Measurements from ENCODE around the gene NFKBIB. TPM values are rescaled to one million over a fixed set of nuclear protein-coding genes. Genes with fewer than 3 reads are reported as not detected.

Gene NFKBIB
- total RNA-seq, 1 experiment from 2014 or later: 39.8 TPM

GRCh38 chr19:38894968-38895367 lies 4.8 kb upstream of the NFKBIB start (continued):
- TF ChIP-seq IRF1 (CRISPR knock-in tag; IDR thresholded peaks at IDR 0.05) (no peak), FOXK1 (CRISPR knock-in tag; IDR thresholded peaks at IDR 0.05) (no peak), ZNF532 (CRISPR knock-in tag; IDR thresholded peaks at IDR 0.05; ENCODE audit: borderline replicate concordance) (no peak), ZSCAN18 (CRISPR knock-in tag; IDR thresholded peaks at IDR 0.05) (no peak)

DNA sequence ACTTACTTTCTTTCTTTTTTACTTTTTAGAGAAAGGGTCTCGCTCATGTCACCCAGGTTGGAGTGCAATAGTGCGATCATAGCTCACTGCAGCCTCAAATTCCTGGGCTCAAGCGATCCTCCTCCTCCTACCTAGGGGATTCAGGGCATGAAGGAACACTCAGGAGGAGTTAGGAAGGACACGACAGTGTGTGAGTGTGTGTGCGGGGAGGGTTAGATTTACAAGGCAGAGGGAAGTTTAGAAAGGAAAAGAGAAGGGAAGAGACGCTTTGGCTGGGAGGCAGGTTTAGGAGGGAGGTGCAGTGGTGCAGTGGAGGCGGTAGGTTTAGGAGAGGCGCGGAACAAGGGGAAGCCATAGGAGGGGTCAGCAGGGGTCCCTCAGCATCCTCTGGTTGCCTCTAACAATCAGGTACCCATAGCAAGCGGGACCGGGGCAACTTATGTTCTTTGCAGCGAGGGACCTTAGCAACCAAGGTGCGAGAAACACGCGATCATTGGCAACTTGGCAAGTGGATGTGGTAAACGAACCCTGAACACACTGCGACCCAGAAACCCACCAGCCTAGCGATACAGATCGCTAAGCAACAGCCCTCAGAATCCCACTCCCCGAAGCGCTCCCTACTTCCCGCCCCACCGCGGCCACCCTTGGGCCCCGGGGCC lies 852 bp upstream of the NFKBIB start:
- Mint-ChIP-seq H3K27me3 (ENCODE audit: low read depth) (peaks cover 24% of the 10 kb centered on the region), H3K36me3 (no peaks in the 10 kb centered on the region), H3K4me3 (peak overlapping the region; percentile 87), H3K4me1 (peaks cover 12% of the 10 kb centered on the region), H3K9me3 (peaks cover 4% of the 10 kb centered on the region; the same call in 1 of the 2 replicates), H3K27ac (peak overlapping the region; percentile 67; the same call in 1 of the 2 replicates)
- ChIA-PET CTCF (no interaction called here), POLR2A (no interaction called here)
- ATAC-seq: no peak
- DNase-seq (ENCODE audit: low spot score): no peak
- TF ChIP-seq, protein P1, sequence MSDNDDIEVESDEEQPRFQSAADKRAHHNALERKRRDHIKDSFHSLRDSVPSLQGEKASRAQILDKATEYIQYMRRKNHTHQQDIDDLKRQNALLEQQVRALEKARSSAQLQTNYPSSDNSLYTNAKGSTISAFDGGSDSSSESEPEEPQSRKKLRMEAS (CRISPR knock-in tag; IDR thresholded peaks at IDR 0.05): no peak
- no peak for TF ChIP-seq IRF2 (CRISPR knock-in tag; IDR thresholded peaks at IDR 0.05; ENCODE audit: borderline replicate concordance, low read depth)
- no peak for TF ChIP-seq ZNF396 (CRISPR knock-in tag; IDR thresholded peaks at IDR 0.05; ENCODE audit: borderline replicate concordance)
- no peak for TF ChIP-seq FOXK1 (CRISPR knock-in tag; IDR thresholded peaks at IDR 0.05)
- no peak for TF ChIP-seq EMX1 (CRISPR knock-in tag; IDR thresholded peaks at IDR 0.05)
- TF ChIP-seq JAZF1 (CRISPR knock-in tag; IDR thresholded peaks at IDR 0.05): no peak
- no peak for TF ChIP-seq ETV6 (CRISPR knock-in tag; IDR thresholded peaks at IDR 0.05)
- TF ChIP-seq, protein P2, sequence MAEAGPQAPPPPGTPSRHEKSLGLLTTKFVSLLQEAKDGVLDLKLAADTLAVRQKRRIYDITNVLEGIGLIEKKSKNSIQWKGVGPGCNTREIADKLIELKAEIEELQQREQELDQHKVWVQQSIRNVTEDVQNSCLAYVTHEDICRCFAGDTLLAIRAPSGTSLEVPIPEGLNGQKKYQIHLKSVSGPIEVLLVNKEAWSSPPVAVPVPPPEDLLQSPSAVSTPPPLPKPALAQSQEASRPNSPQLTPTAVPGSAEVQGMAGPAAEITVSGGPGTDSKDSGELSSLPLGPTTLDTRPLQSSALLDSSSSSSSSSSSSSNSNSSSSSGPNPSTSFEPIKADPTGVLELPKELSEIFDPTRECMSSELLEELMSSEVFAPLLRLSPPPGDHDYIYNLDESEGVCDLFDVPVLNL (CRISPR knock-in tag; IDR thresholded peaks at IDR 0.05; ENCODE audit: borderline replicate concordance, low read depth): no peak
- no peak for TF ChIP-seq ZSCAN18 (CRISPR knock-in tag; IDR thresholded peaks at IDR 0.05)
- TF ChIP-seq NFATC4 (CRISPR knock-in tag; IDR thresholded peaks at IDR 0.05): no peak
- no peak for TF ChIP-seq AR (CRISPR knock-in tag; IDR thresholded peaks at IDR 0.05)
- TF ChIP-seq, protein P3, sequence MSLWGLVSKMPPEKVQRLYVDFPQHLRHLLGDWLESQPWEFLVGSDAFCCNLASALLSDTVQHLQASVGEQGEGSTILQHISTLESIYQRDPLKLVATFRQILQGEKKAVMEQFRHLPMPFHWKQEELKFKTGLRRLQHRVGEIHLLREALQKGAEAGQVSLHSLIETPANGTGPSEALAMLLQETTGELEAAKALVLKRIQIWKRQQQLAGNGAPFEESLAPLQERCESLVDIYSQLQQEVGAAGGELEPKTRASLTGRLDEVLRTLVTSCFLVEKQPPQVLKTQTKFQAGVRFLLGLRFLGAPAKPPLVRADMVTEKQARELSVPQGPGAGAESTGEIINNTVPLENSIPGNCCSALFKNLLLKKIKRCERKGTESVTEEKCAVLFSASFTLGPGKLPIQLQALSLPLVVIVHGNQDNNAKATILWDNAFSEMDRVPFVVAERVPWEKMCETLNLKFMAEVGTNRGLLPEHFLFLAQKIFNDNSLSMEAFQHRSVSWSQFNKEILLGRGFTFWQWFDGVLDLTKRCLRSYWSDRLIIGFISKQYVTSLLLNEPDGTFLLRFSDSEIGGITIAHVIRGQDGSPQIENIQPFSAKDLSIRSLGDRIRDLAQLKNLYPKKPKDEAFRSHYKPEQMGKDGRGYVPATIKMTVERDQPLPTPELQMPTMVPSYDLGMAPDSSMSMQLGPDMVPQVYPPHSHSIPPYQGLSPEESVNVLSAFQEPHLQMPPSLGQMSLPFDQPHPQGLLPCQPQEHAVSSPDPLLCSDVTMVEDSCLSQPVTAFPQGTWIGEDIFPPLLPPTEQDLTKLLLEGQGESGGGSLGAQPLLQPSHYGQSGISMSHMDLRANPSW (CRISPR knock-in tag; conservative IDR thresholded peaks at IDR 0.05; ENCODE audit: low read depth): no peak
- TF ChIP-seq TP53 (CRISPR knock-in tag; IDR thresholded peaks at IDR 0.05): no peak
- TF ChIP-seq TEAD1 (CRISPR knock-in tag; IDR thresholded peaks at IDR 0.05): no peak
- TF ChIP-seq TCF7 (CRISPR knock-in tag; IDR thresholded peaks at IDR 0.05; ENCODE audit: low read depth): no peak
- no peak for TF ChIP-seq GRHL2 (CRISPR knock-in tag; IDR thresholded peaks at IDR 0.05; ENCODE audit: insufficient replicate concordance, severe bottlenecking)

Data from WTC11 (cell line).